Right lobe of liver (tissue), 6 donors: Measurements from ENCODE around the gene NSUN5. TPM values are rescaled to one million over a fixed set of nuclear protein-coding genes. Genes with fewer than 3 reads are reported as not detected.

ENCODE experiments used
- ATAC-seq, 4 donors: fragments of 200-7000 bp; cut with Tn5 transposase; one replicate each; pipeline ENCODE4 v1.9.1; 2020; ENCODE audit warnings: mild to moderate bottlenecking in 4 of 4, moderate library complexity in 4 of 4
- DNase-seq, 3 donors: peaks; one replicate each; pipeline ENCODE4 v3.0.0-alpha.2; 2020
- H3K27ac ChIP-seq, 3 donors: fragments of 200-600 bp; one replicate each; pipeline ENCODE4 v1.8.0; 2022
- H3K27me3 ChIP-seq, 2 donors: fragments of 200-600 bp; one replicate each; pipeline ENCODE4 v1.8.0; 2022
- H3K36me3 ChIP-seq, 4 donors: fragments of 200-600 bp; sonication (generic) in 1 of 4; one replicate each; pipeline versions ENCODE4 v1.5.1 to v1.8.0; 2017 to 2022; ENCODE audit warnings: control low read depth in 1 of 4
- H3K4me1 ChIP-seq, 4 donors: fragments of 200-600 bp; sonication (generic) in 1 of 4; one replicate each; pipeline versions ENCODE4 v1.5.1 to v1.8.0; 2017 to 2022; ENCODE audit warnings: control low read depth in 1 of 4
- H3K4me3 ChIP-seq, 3 donors: fragments of 200-600 bp; one replicate each; pipeline ENCODE4 v1.8.0; 2022
- H3K9me3 ChIP-seq, 4 donors: fragments of 200-600 bp; sonication (generic) in 1 of 4; one replicate each; pipeline versions ENCODE4 v1.5.1 to v1.8.0; 2017 to 2022; ENCODE audit warnings: control low read depth in 1 of 4
- POLR2A ChIP-seq: fragments of 450-650 bp; IDR thresholded peaks from one replicate; pipeline ENCODE4 v1.6.1; 2017; ENCODE audit warnings: antibody characterized with exemption, mild to moderate bottlenecking
- WGBS: methylation state at CpG from one replicate; pipeline ENCODE4 v1.1.6; 2018; ENCODE audit warnings: low coverage, low lambda C conversion rate; ENCODE audit not compliant: insufficient coverage; ENCODE audit errors: missing lambda C conversion rate; 5-methylcytosine and 5-hydroxymethylcytosine counted together
- intact Hi-C, 2 donors: fragments of 100-400 bp; cut with DNase I; formaldehyde crosslinking; loops; one replicate each; pipeline versions ENCODE4 v1.11.2 to v1.14.1; 2022
- total RNA-seq, 6 experiments: library from RNA; depleted of rRNA in 2 of 6; stranded (reverse); fragments of >200 nt in 2 of 6; fragmentation: NEBNext Ultra II Directional in 3 of 6; extraction: Animal tissue kit (Norgen Biotek cat#: 25700) in 3 of 6; gene quantifications; one replicate each; pipeline versions ENCODE4 v1.1.0 to v1.2.4, GENCODE V29; 2016 to 2023
- TF ChIP-seq, protein P1 (sequence below), 4 donors: fragments of 200-600 bp in 3 of 4; fragments of 450-650 bp in 1 of 4; IDR thresholded peaks; one replicate each; pipeline versions ENCODE4 v1.5.1 to v1.8.0; 2016 to 2022; ENCODE audit warnings: antibody characterized with exemption in 4 of 4, mild to moderate bottlenecking in 2 of 4
- donor health status: DM: no; HTN: yes; CAD: no.
- donor health status: DM: no; HTN: no; CAD: no.
- donor health status: DM: no; HTN: no; CAD: no.
- donor health status: DM: no; HTN: yes; CAD: no.
- donor health status: DM: no; HTN: yes; CAD: no.

Gene NSUN5
- total RNA-seq, 6 experiments from 2014 or later = 7.5 to 16.8 (median 9.2) TPM

DNA sequence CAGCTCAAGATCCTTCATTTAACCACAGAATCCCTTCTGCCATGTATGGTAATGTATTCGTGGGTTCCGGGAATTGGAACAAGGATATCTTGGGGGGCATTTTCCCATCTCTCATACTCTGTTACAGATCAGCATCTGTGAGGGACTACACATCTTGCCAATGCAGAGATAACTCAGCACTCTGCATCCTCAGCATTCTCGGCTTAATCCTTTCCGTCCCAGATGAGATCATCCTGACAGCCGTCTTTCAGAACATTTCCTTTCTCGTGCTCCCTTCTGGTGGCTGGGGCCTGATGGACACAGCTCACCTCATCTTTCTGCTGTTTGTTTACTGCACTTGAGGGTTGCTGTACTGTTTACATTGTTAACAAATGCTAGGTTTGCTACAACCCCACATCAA lies 44.6 kb upstream of the NSUN5 start:
- TF ChIP-seq POLR2A = no peak
- TF ChIP-seq, protein P1, sequence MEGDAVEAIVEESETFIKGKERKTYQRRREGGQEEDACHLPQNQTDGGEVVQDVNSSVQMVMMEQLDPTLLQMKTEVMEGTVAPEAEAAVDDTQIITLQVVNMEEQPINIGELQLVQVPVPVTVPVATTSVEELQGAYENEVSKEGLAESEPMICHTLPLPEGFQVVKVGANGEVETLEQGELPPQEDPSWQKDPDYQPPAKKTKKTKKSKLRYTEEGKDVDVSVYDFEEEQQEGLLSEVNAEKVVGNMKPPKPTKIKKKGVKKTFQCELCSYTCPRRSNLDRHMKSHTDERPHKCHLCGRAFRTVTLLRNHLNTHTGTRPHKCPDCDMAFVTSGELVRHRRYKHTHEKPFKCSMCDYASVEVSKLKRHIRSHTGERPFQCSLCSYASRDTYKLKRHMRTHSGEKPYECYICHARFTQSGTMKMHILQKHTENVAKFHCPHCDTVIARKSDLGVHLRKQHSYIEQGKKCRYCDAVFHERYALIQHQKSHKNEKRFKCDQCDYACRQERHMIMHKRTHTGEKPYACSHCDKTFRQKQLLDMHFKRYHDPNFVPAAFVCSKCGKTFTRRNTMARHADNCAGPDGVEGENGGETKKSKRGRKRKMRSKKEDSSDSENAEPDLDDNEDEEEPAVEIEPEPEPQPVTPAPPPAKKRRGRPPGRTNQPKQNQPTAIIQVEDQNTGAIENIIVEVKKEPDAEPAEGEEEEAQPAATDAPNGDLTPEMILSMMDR (IDR thresholded peaks at IDR 0.05) = no peak
- Histone ChIP-seq H3K27me3 (no peaks in the 10 kb centered on the region), H3K4me1 (no peaks in the 10 kb centered on the region), H3K27ac (no peak overlapping the region), H3K36me3 (no peaks in the 10 kb centered on the region), H3K4me3 (no peak overlapping the region), H3K9me3 (no peaks in the 10 kb centered on the region)
- DNase-seq = no peak
- ATAC-seq = no peak
- 92% methylated on average over 6 of the region's 6 CpGs for WGBS
- intact Hi-C loops = no loop called here

DNA sequence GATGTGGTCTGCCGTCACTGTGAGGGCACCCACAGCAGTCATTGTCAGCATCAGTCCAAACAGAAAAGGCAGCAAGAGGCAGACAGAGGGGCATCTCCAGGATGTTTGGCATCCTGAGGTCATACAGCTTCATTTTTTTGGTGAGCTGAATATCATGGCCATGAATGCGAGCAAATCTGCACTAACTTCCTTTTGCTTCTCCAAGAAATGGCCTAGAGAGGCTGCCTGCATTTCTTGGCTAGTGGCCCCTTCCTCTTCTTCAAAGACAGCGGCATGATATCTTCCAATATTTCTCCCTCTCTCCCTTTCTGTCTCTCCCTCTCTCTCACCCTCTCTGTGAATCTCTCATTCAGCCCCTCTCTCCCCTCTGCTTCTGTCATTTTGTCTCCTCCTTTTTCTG lies 44.2 kb upstream of the NSUN5 start:
- TF ChIP-seq POLR2A = no peak
- TF ChIP-seq, protein P1 (IDR thresholded peaks at IDR 0.05) = no peak
- intact Hi-C loops = no loop called here

DNA sequence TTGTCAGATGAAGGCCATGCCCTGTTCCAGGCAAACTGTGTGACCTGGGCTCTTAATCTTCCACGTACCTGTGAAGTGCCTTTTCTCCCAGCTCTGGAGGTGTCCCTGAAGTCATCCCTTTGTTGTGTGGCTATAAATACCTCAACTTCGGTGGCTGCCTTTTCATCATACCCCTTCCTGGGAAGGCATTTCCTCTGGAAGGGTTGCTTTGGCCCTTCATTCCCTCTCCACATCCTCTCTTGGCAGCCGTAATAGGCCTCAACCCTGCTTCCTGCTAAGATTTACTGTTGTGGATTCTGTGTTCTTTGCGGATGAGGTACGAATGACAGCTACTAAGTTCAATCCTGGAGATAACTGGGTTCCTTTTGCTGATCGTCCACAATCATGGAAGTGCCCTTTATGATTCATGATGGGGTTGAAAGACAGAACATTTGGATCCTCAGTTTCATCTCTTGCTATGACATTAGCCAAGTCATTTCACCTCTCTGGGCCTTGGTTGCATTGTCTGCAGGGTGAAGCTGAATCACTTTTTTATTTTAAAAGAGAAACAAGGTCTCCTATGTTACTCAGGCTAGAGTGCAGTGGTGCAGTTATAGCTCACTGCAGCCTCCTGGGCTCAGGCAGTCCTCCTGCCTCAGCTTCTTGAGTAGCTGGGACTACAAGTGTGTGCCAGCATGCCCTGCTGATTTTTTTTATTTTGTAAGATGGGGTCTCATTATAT lies 43.0 kb upstream of the NSUN5 start:
- Histone ChIP-seq H3K4me1 (no peaks in the 10 kb centered on the region), H3K4me3 (no peak overlapping the region), H3K27ac (no peak overlapping the region), H3K9me3 (no peaks in the 10 kb centered on the region), H3K36me3 (no peaks in the 10 kb centered on the region), H3K27me3 (no peaks in the 10 kb centered on the region)
- peak; percentile 42 to 65 (median 47) for ATAC-seq
- 59% methylated on average over 6 of the region's 6 CpGs for WGBS
- no peak for DNase-seq
- intact Hi-C loops = no loop called here
- TF ChIP-seq, protein P1 (IDR thresholded peaks at IDR 0.05) = no peak
- no peak for TF ChIP-seq POLR2A

More for the DNA sequence above, 44.2 kb upstream of the NSUN5 start:
- no peak overlapping the region for H3K4me3 ChIP-seq
- H3K27me3 ChIP-seq = no peaks in the 10 kb centered on the region
- no peaks in the 10 kb centered on the region for H3K36me3 ChIP-seq
- DNase-seq (no peak), ATAC-seq (no peak)
- no peak overlapping the region for H3K27ac ChIP-seq
- 80% methylated on average over 3 of the region's 3 CpGs for WGBS
- no peaks in the 10 kb centered on the region for H3K4me1 ChIP-seq
- no peaks in the 10 kb centered on the region for H3K9me3 ChIP-seq

DNA sequence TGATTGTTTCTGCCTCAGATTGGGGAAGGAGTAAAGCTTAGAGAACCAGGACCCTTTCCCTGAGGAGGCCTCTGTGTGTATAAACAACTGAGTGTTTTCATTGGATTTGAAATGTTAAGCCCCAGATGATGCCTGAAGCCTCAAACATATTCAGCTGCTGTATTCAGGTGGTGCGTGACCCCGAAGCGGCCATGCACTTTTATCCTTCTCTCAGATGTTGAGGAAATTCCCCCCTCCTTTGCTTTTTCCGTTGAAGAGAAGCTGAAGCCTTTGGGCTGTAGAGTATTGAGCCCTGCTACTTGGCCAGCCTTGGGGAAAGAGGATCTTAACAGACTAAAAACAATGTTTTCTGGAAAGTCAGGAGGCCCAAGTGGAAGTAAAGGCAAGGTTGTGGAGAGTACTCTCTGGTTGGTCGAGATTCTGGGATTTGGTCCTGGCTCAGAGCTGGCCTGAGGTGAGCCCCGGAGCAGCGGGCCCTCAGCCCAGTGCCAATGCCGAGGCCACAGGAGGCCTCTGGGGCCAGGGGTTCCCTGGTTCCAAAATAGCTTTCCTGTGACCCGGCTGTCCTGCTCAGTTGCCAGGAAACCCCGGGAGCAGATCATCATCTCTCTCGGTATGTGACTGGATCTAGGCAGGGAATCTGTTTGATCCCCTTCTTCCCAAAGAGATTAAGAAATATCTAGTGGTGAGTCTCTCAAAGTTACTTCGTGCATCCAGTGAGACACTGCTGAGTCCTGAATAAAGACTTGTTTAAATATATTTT lies 41.9 kb upstream of the NSUN5 start:
- H3K4me3 ChIP-seq = no peak overlapping the region
- ATAC-seq (no peak), DNase-seq (no peak)
- H3K36me3 ChIP-seq = no peaks in the 10 kb centered on the region
- TF ChIP-seq POLR2A = no peak
- TF ChIP-seq, protein P1 (IDR thresholded peaks at IDR 0.05) = no peak
- WGBS = 74% methylated on average over 9 of the region's 12 CpGs
- intact Hi-C loops = no loop called here
- peaks cover 0 to 7% (median 3%) of the 10 kb centered on the region in 4 donors for H3K4me1 ChIP-seq
- H3K9me3 ChIP-seq = no peaks in the 10 kb centered on the region
- H3K27ac ChIP-seq = no peak overlapping the region
- no peaks in the 10 kb centered on the region for H3K27me3 ChIP-seq
